Small intestine (tissue), 7 donors: ENCODE results near the gene SRGAP2. TPM values are rescaled to one million over a fixed set of nuclear protein-coding genes. Genes with fewer than 3 reads are reported as not detected.
"Not testable (repeated sequence)": the region's sequence is repeated elsewhere in the genome, so short reads cannot be mapped to it uniquely, and the experiment has no call there.

Source experiments
- DNase-seq, 2 donors: peaks; one replicate each; pipeline versions ENCODE4 v3.0.0 to v3.0.0-alpha.2; 2013
- FAIRE-seq: peaks from 2 replicates; lab custom pipeline; 2012; peaks lifted over from hg19 to GRCh38; lab: Jason Lieb, UNC
- H3K27ac ChIP-seq, 3 donors: one replicate each; pipeline ENCODE4 v1.5.1; 2013; ENCODE audit warnings: low read length in 2 of 3, mild to moderate bottlenecking in 2 of 3, control low read depth in 1 of 3, inconsistent platforms in 1 of 3, low read depth in 1 of 3, moderate library complexity in 1 of 3
- H3K27me3 ChIP-seq, 3 donors: one replicate each; pipeline ENCODE4 v1.6.1; 2013; ENCODE audit warnings: low read length in 3 of 3, inconsistent platforms in 1 of 3; ENCODE audit not compliant: control insufficient read depth in 3 of 3, insufficient read depth in 3 of 3
- H3K36me3 ChIP-seq, 3 donors: one replicate each; pipeline ENCODE4 v1.6.1; 2013; ENCODE audit warnings: low read length in 3 of 3, inconsistent platforms in 1 of 3, low read depth in 1 of 3, mild to moderate bottlenecking in 1 of 3, moderate library complexity in 1 of 3; ENCODE audit not compliant: control insufficient read depth in 3 of 3, insufficient read depth in 2 of 3
- H3K4me1 ChIP-seq, 3 donors: one replicate each; pipeline ENCODE4 v1.6.1; 2013; ENCODE audit warnings: low read length in 2 of 3, inconsistent platforms in 1 of 3, low read depth in 1 of 3, mild to moderate bottlenecking in 1 of 3, moderate library complexity in 1 of 3; ENCODE audit not compliant: control insufficient read depth in 3 of 3, insufficient read depth in 2 of 3
- H3K4me3 ChIP-seq, 3 donors: one replicate each; pipeline ENCODE4 v1.5.1; 2013; ENCODE audit warnings: low read length in 3 of 3, control low read depth in 1 of 3, inconsistent platforms in 1 of 3, low read depth in 1 of 3, mild to moderate bottlenecking in 1 of 3, moderate library complexity in 1 of 3
- H3K9me3 ChIP-seq, 2 donors: one replicate each; pipeline ENCODE4 v1.6.1; 2013; ENCODE audit warnings: low read depth in 1 of 2, low read length in 1 of 2; ENCODE audit not compliant: control insufficient read depth in 2 of 2, insufficient read depth in 1 of 2
- WGBS, 3 donors: extraction: QIAGEN DNeasy Blood & Tissue Kit; methylation state at CpG; one replicate each; pipeline ENCODE4 v1.1.7; 2013; 5-methylcytosine and 5-hydroxymethylcytosine counted together
- polyA plus RNA-seq, 4 donors: library from polyadenylated mRNA; stranded (reverse) in 3 of 4; unstranded in 1 of 4; fragments of 200-250 nt in 3 of 4; fragments of 120-200 nt in 1 of 4; gene quantifications; one replicate each; pipeline versions ENCODE4 v1.2.1 to v1.2.3, GENCODE V29; 2013
- donor health status: healthy with polysubstance abuse.
- donor health status: control.
- donor health status: control.
- donor health status: Bipolar disorder and iron deficiency.
- donor health status: healthy.

The SRGAP2 gene
- polyA plus RNA-seq, 4 donors, result 2.9 to 10.9 (median 7.0) TPM

- not testable (repeated sequence) for H3K4me1 ChIP-seq, H3K27ac ChIP-seq, FAIRE-seq, H3K4me3 ChIP-seq, H3K27me3 ChIP-seq, H3K36me3 ChIP-seq, H3K9me3 ChIP-seq, DNase-seq
- WGBS, 3 donors, result 43 to 58% (median 52%) methylated on average over 2 to 3 of the region's 5 CpGs
Measured at GRCh38 chr1:206232970-206233645, 29.8 kb downstream of the SRGAP2 start.

GRCh38 chr1:206234189-206234916, 31.0 kb downstream of the SRGAP2 start:
- H3K4me1 ChIP-seq, H3K36me3 ChIP-seq, H3K4me3 ChIP-seq, DNase-seq, H3K27ac ChIP-seq, H3K9me3 ChIP-seq, FAIRE-seq, H3K27me3 ChIP-seq: not testable (repeated sequence)
- WGBS, 3 donors, result 82 to 100% (median 87%) methylated on average over 1 to 3 of the region's 3 CpGs

GRCh38 chr1:206235190-206235589, 31.8 kb downstream of the SRGAP2 start:
- no CpG with 5 or more reads among the region's 2 CpGs for WGBS, 3 donors
- not testable (repeated sequence) for H3K27me3 ChIP-seq, H3K36me3 ChIP-seq, FAIRE-seq, H3K27ac ChIP-seq, DNase-seq, H3K4me3 ChIP-seq, H3K9me3 ChIP-seq, H3K4me1 ChIP-seq

- not testable (repeated sequence) for H3K27me3 ChIP-seq, H3K9me3 ChIP-seq, DNase-seq, H3K36me3 ChIP-seq, H3K4me3 ChIP-seq, H3K27ac ChIP-seq, H3K4me1 ChIP-seq, FAIRE-seq
- WGBS, 3 donors, result 74 to 92% (median 86%) methylated on average over 2 to 4 of the region's 4 CpGs
Measured at GRCh38 chr1:206240288-206240687, 36.9 kb downstream of the SRGAP2 start.

GRCh38 chr1:206243335-206243734, 40.0 kb downstream of the SRGAP2 start:
- H3K27me3 ChIP-seq, H3K4me1 ChIP-seq, H3K9me3 ChIP-seq, DNase-seq, FAIRE-seq, H3K36me3 ChIP-seq, H3K4me3 ChIP-seq, H3K27ac ChIP-seq: not testable (repeated sequence)
- whole genome bisulfite sequencing, 3 donors, result 45 to 77% (median 45%) methylated on average over 1 to 3 of the region's 3 CpGs

- H3K9me3 ChIP-seq, H3K27me3 ChIP-seq, DNase-seq, H3K4me1 ChIP-seq, H3K4me3 ChIP-seq, H3K27ac ChIP-seq, H3K36me3 ChIP-seq, FAIRE-seq: not testable (repeated sequence)
- WGBS, 3 donors, result 74 to 94% (median 90%) methylated on average over 1 of the region's 3 CpGs
Measured at GRCh38 chr1:206245479-206245878, 42.1 kb downstream of the SRGAP2 start.

- not testable (repeated sequence) for H3K36me3 ChIP-seq, DNase-seq, H3K27ac ChIP-seq, H3K9me3 ChIP-seq, H3K27me3 ChIP-seq, H3K4me3 ChIP-seq, H3K4me1 ChIP-seq, FAIRE-seq
- no CpG with 5 or more reads among the region's 10 CpGs for WGBS, 3 donors
Measured at GRCh38 chr1:206246129-206246886, 43.0 kb downstream of the SRGAP2 start.

- not testable (repeated sequence) for H3K27ac ChIP-seq, DNase-seq, H3K4me1 ChIP-seq, H3K9me3 ChIP-seq, H3K4me3 ChIP-seq, H3K36me3 ChIP-seq, H3K27me3 ChIP-seq, FAIRE-seq
- WGBS, 3 donors, result 76 to 94% (median 92%) methylated on average over 2 of the region's 3 CpGs
Measured at GRCh38 chr1:206250953-206251681, 47.8 kb downstream of the SRGAP2 start.
